ENCODE measurements around the gene HERC2.

DNA sequence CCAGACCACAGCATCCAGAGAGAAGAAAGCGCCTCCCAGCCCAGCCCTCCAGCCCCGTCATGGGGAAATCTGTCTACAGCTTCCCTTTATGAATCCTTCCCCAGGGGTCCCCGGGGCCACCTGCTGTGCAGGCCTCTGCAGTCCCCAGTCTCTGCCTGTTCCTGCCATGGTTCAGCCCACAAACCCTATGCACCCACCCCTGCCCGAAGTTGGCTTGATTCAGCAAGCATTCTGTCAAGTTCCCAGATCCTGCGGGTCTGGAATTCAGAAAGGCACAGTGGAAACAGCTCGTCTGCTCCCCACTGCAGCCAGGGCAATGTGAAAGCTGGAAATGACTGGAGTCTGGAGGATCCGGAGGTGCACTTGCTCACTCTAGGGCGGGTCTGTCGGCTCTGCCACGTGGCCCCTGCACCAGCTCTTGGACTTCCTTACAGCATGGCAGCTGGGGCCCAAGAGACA is 220.0 kb downstream of the HERC2 start:
- TF ChIP-seq, protein P1, sequence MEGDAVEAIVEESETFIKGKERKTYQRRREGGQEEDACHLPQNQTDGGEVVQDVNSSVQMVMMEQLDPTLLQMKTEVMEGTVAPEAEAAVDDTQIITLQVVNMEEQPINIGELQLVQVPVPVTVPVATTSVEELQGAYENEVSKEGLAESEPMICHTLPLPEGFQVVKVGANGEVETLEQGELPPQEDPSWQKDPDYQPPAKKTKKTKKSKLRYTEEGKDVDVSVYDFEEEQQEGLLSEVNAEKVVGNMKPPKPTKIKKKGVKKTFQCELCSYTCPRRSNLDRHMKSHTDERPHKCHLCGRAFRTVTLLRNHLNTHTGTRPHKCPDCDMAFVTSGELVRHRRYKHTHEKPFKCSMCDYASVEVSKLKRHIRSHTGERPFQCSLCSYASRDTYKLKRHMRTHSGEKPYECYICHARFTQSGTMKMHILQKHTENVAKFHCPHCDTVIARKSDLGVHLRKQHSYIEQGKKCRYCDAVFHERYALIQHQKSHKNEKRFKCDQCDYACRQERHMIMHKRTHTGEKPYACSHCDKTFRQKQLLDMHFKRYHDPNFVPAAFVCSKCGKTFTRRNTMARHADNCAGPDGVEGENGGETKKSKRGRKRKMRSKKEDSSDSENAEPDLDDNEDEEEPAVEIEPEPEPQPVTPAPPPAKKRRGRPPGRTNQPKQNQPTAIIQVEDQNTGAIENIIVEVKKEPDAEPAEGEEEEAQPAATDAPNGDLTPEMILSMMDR (IDR thresholded peaks at IDR 0.05) = no peak
- TF ChIP-seq POLR2A (IDR thresholded peaks at IDR 0.05) (no peak), POLR2AphosphoS5 (IDR thresholded peaks at IDR 0.05) (no peak)
